T-helper 9 cell (primary cell): ENCODE measurements around the gene OR6K6.

ENCODE experiments used
- DNase-seq: peaks from one replicate; pipeline ENCODE4 v3.0.0-alpha.2; 2020

Gene OR6K6

GRCh38 chr1:158803678-158804077 is 49.2 kb downstream of the OR6K6 start:
- no peak for DNase-seq
